ENCODE results near the gene RBMS3.

DNA sequence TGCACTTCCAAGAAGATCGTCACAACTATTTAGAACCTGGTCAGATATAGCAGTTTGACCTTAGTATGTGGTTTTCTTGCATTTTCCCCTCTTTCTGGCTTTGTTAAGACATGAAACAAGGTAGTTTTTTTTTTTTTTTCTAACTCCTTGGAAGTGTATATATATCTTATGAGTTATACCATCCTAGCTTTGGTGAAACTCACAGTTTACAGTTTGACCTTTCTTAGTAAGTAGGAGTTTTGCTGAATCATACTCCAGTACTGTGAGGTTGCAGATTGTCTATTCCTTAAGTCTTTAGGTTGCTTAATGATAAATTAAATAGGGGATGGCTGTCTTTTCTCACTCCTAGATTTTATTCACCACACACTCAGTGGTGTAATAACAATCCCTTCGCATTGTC, 325.0 kb downstream of the RBMS3 start:
- TF ChIP-seq, protein P1, sequence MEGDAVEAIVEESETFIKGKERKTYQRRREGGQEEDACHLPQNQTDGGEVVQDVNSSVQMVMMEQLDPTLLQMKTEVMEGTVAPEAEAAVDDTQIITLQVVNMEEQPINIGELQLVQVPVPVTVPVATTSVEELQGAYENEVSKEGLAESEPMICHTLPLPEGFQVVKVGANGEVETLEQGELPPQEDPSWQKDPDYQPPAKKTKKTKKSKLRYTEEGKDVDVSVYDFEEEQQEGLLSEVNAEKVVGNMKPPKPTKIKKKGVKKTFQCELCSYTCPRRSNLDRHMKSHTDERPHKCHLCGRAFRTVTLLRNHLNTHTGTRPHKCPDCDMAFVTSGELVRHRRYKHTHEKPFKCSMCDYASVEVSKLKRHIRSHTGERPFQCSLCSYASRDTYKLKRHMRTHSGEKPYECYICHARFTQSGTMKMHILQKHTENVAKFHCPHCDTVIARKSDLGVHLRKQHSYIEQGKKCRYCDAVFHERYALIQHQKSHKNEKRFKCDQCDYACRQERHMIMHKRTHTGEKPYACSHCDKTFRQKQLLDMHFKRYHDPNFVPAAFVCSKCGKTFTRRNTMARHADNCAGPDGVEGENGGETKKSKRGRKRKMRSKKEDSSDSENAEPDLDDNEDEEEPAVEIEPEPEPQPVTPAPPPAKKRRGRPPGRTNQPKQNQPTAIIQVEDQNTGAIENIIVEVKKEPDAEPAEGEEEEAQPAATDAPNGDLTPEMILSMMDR (IDR thresholded peaks at IDR 0.05), result no peak
- no peak for TF ChIP-seq POLR2A (IDR thresholded peaks at IDR 0.05)

Data from thyroid gland (tissue), 4 donors.